ENCODE measurements around the gene DERL3. TPM values are rescaled to one million over a fixed set of nuclear protein-coding genes. Genes with fewer than 3 reads are reported as not detected.
A peak's percentile ranks its signal among the peaks of the same experiment; 100 is the strongest.

The DERL3 gene
- total and polyA plus RNA-seq, 11 donors, result 0.24 to 12.7 (median 1.7) TPM

- no peak overlapping the region for H3K4me3 ChIP-seq
- ATAC-seq (no peak), DNase-seq (peak in 1 of 5 donors; percentile 51)
- H3K4me1 ChIP-seq, result peaks cover 3 to 54% (median 37%) of the 10 kb centered on the region in 12 donors
- H3K36me3 ChIP-seq, result no peaks in the 10 kb centered on the region
- TF ChIP-seq POLR2A (IDR thresholded peaks at IDR 0.05) (no peak), CTCF (IDR thresholded peaks at IDR 0.05) (no peak)
- intact Hi-C loops (cut with DNase I), result loop anchor here (5.0 to 10.0 kb wide), 8 partner anchors 57 to 302 kb away; partner anchors contain the start of genes CHCHD10 (in 5 of the 10), SMARCB1 (in 3 of the 10) and MMP11 (in 1 of the 10)
- WGBS, 4 donors, result 77 to 84% (median 81%) methylated on average over 8 of the region's 8 CpGs
- H3K27me3 ChIP-seq, result no peaks in the 10 kb centered on the region
- peak overlapping the region in 10 of 12 donors; percentile 12 to 80 (median 55) for H3K27ac ChIP-seq
- H3K9me3 ChIP-seq, result no peaks in the 10 kb centered on the region
These were observed 6.0 kb upstream of the DERL3 start for GRCh38 chr22:23844739-23845202.

GRCh38 chr22:23842599-23842998 lies 3.8 kb upstream of the DERL3 start:
- WGBS, 4 donors, result 69 to 90% (median 77%) methylated on average over 4 of the region's 4 CpGs
- Histone ChIP-seq H3K4me3 (no peak overlapping the region), H3K27ac (peak overlapping the region in 1 of 12 donors; percentile 11), H3K36me3 (no peaks in the 10 kb centered on the region), H3K9me3 (no peaks in the 10 kb centered on the region), H3K27me3 (no peaks in the 10 kb centered on the region), H3K4me1 (peaks cover 6 to 59% (median 45%) of the 10 kb centered on the region in 12 donors)
- intact Hi-C loops (cut with DNase I), result loop anchor here in 3 of 10 donors (10.0 kb wide), 2 partner anchors 218 to 298 kb away; no protein-coding TSS in a partner anchor
- DNase-seq (peak in 1 of 5 donors; percentile 7), ATAC-seq (no peak)
- TF ChIP-seq CTCF (IDR thresholded peaks at IDR 0.05), result no peak
- no peak for TF ChIP-seq POLR2A (IDR thresholded peaks at IDR 0.05)

- DNase-seq (peak in 2 of 5 donors; percentile 21 to 64), ATAC-seq (no peak)
- peaks cover 6 to 57% (median 42%) of the 10 kb centered on the region in 12 donors for H3K4me1 ChIP-seq
- no peaks in the 10 kb centered on the region for H3K27me3 ChIP-seq
- peak overlapping the region in 1 of 12 donors; percentile 33 for H3K27ac ChIP-seq
- TF ChIP-seq POLR2A (IDR thresholded peaks at IDR 0.05) (no peak), CTCF (IDR thresholded peaks at IDR 0.05) (no peak)
- H3K9me3 ChIP-seq, result no peaks in the 10 kb centered on the region
- intact Hi-C loops (cut with DNase I), result loop anchor here in 3 of 10 donors (10.0 kb wide), 2 partner anchors 217 to 297 kb away; no protein-coding TSS in a partner anchor
- WGBS, 4 donors, result 72 to 78% (median 75%) methylated on average over 18 to 20 of the region's 20 CpGs
- H3K4me3 ChIP-seq, result no peak overlapping the region
- H3K36me3 ChIP-seq, result no peaks in the 10 kb centered on the region
These were observed 3.1 kb upstream of the DERL3 start for GRCh38 chr22:23841736-23842445.

- Histone ChIP-seq H3K36me3 (peaks cover 0 to 1% (median 0%) of the 10 kb centered on the region in 9 donors), H3K9me3 (no peaks in the 10 kb centered on the region), H3K27me3 (no peaks in the 10 kb centered on the region), H3K4me1 (peaks cover 6 to 57% (median 37%) of the 10 kb centered on the region in 12 donors), H3K27ac (peak overlapping the region in 1 of 12 donors; percentile 33), H3K4me3 (no peak overlapping the region)
- WGBS, 4 donors, result 65 to 81% (median 71%) methylated on average over 5 of the region's 5 CpGs
- DNase-seq (peak in 1 of 5 donors; percentile 40), ATAC-seq (no peak)
- intact Hi-C loops (cut with DNase I), result loop anchor here in 3 of 10 donors (10.0 kb wide), 2 partner anchors 216 to 296 kb away; no protein-coding TSS in a partner anchor
- TF ChIP-seq CTCF (IDR thresholded peaks at IDR 0.05) (no peak), POLR2A (IDR thresholded peaks at IDR 0.05) (no peak)
These were observed 2.5 kb upstream of the DERL3 start for GRCh38 chr22:23841292-23841691.

All from heart left ventricle (tissue), 16 donors.